ENCODE data around the gene PELO. TPM values are rescaled to one million over a fixed set of nuclear protein-coding genes. Genes with fewer than 3 reads are reported as not detected.
A peak's percentile ranks its signal among the peaks of the same experiment; 100 is the strongest.

The PELO gene
- total RNA-seq, 1 donor from 2014 or later: 82.4 TPM

DNA sequence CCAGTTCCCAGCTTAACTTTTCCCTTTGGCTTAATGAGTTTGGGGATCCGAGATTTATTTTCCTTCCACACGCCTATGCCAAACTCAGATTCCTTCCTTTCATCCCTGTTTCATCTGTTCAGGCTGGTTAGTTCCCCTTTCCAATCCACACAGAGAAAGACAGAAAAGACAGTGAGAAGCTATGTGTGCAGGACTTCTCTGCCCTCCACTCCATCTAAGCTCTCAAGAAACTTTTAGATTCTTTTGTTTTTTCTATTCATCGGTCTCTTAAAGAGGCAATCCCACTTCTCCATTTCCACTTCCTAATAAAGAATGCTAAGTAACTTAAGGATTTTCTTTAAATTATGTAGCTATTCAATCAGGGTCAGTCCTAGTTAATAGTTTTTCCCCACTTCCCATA is 11.2 kb downstream of the PELO start:
- TF ChIP-seq, protein P1, sequence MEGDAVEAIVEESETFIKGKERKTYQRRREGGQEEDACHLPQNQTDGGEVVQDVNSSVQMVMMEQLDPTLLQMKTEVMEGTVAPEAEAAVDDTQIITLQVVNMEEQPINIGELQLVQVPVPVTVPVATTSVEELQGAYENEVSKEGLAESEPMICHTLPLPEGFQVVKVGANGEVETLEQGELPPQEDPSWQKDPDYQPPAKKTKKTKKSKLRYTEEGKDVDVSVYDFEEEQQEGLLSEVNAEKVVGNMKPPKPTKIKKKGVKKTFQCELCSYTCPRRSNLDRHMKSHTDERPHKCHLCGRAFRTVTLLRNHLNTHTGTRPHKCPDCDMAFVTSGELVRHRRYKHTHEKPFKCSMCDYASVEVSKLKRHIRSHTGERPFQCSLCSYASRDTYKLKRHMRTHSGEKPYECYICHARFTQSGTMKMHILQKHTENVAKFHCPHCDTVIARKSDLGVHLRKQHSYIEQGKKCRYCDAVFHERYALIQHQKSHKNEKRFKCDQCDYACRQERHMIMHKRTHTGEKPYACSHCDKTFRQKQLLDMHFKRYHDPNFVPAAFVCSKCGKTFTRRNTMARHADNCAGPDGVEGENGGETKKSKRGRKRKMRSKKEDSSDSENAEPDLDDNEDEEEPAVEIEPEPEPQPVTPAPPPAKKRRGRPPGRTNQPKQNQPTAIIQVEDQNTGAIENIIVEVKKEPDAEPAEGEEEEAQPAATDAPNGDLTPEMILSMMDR (IDR thresholded peaks at IDR 0.05): no peak
- peak overlapping the region; percentile 90 for H3K4me3 Mint-ChIP-seq (ENCODE audit: unreplicated experiment)
- DNase-seq (ENCODE audit: extremely low spot score, unreplicated experiment): no peak
- no peaks in the 10 kb centered on the region for H3K27me3 Mint-ChIP-seq (ENCODE audit: unreplicated experiment)
- H3K27ac Mint-ChIP-seq (ENCODE audit: unreplicated experiment): peak overlapping the region; percentile 97
- H3K9me3 Mint-ChIP-seq (ENCODE audit: unreplicated experiment): no peaks in the 10 kb centered on the region
- H3K36me3 Mint-ChIP-seq (ENCODE audit: unreplicated experiment): peaks cover 16% of the 10 kb centered on the region
- peaks cover 73% of the 10 kb centered on the region for H3K4me1 Mint-ChIP-seq (ENCODE audit: unreplicated experiment)

DNA sequence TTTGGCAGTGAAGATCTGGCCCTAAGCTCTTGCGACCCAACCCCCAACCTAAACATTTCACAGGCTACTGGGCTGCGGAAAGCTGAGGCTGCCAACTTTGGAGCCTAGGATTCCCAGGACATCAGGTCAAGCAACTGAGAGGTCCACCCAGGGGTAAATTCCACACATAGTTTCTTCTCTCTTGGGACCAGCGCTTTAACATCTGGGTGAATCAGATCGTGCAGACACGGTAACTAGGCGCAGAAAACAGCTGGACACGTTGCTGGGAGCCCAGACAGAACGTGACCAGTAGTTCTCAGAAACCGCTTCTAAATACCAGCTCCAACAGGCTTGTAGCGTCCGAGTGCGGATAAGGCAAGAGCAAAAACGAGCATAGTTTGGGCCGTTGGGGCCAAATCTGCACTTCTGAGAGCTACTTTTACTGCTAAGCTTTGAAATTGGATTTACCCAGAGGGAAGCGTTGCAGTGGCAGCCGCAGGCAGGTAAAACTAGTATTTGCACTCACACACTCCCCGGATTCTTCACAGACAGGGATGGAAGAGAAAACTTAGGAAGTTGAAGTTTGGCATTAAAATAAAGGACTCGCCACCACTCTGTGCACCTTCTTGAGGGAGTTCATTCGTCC is 11.8 kb downstream of the PELO start:
- TF ChIP-seq, protein P1 (IDR thresholded peaks at IDR 0.05): no peak
- H3K4me3 Mint-ChIP-seq (ENCODE audit: unreplicated experiment): peak overlapping the region; percentile 90
- DNase-seq (ENCODE audit: extremely low spot score, unreplicated experiment): peak; percentile 87
- H3K27ac Mint-ChIP-seq (ENCODE audit: unreplicated experiment): peak overlapping the region; percentile 97
- H3K36me3 Mint-ChIP-seq (ENCODE audit: unreplicated experiment): peaks cover 19% of the 10 kb centered on the region
- no peaks in the 10 kb centered on the region for H3K27me3 Mint-ChIP-seq (ENCODE audit: unreplicated experiment)
- H3K9me3 Mint-ChIP-seq (ENCODE audit: unreplicated experiment): no peaks in the 10 kb centered on the region
- H3K4me1 Mint-ChIP-seq (ENCODE audit: unreplicated experiment): peaks cover 76% of the 10 kb centered on the region

- H3K9me3 Mint-ChIP-seq (ENCODE audit: unreplicated experiment): no peaks in the 10 kb centered on the region
- peaks cover 20% of the 10 kb centered on the region for H3K36me3 Mint-ChIP-seq (ENCODE audit: unreplicated experiment)
- no peaks in the 10 kb centered on the region for H3K27me3 Mint-ChIP-seq (ENCODE audit: unreplicated experiment)
- peak overlapping the region; percentile 90 for H3K4me3 Mint-ChIP-seq (ENCODE audit: unreplicated experiment)
- peak; percentile 98 for DNase-seq (ENCODE audit: extremely low spot score, unreplicated experiment)
- TF ChIP-seq, protein P1 (IDR thresholded peaks at IDR 0.05): no peak
- H3K4me1 Mint-ChIP-seq (ENCODE audit: unreplicated experiment): peaks cover 76% of the 10 kb centered on the region
- H3K27ac Mint-ChIP-seq (ENCODE audit: unreplicated experiment): peak overlapping the region; percentile 97
Measured at GRCh38 chr5:52799983-52800393, 12.3 kb downstream of the PELO start.

DNA sequence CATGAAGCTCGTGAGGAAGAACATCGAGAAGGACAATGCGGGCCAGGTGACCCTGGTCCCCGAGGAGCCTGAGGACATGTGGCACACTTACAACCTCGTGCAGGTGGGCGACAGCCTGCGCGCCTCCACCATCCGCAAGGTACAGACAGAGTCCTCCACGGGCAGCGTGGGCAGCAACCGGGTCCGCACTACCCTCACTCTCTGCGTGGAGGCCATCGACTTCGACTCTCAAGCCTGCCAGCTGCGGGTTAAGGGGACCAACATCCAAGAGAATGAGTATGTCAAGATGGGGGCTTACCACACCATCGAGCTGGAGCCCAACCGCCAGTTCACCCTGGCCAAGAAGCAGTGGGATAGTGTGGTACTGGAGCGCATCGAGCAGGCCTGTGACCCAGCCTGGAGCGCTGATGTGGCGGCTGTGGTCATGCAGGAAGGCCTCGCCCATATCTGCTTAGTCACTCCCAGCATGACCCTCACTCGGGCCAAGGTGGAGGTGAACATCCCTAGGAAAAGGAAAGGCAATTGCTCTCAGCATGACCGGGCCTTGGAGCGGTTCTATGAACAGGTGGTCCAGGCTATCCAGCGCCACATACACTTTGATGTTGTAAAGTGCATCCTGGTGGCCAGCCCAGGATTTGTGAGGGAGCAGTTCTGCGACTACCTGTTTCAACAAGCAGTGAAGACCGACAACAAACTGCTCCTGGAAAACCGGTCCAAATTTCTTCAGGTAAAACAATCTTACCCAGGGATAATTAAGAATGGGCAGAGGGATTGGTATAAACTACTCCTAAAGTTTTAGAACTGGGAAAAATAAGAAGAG is 12.9 kb downstream of the PELO start:
- Mint-ChIP-seq H3K36me3 (ENCODE audit: unreplicated experiment) (peaks cover 27% of the 10 kb centered on the region), H3K27ac (ENCODE audit: unreplicated experiment) (peak overlapping the region; percentile 97), H3K9me3 (ENCODE audit: unreplicated experiment) (no peaks in the 10 kb centered on the region), H3K4me3 (ENCODE audit: unreplicated experiment) (peak overlapping the region; percentile 90), H3K27me3 (ENCODE audit: unreplicated experiment) (no peaks in the 10 kb centered on the region), H3K4me1 (ENCODE audit: unreplicated experiment) (peaks cover 79% of the 10 kb centered on the region)
- TF ChIP-seq, protein P1 (IDR thresholded peaks at IDR 0.05): no peak
- peak; percentile 86 for DNase-seq (ENCODE audit: extremely low spot score, unreplicated experiment)

GRCh38 chr5:52801329-52801728 is 13.6 kb downstream of the PELO start:
- peaks cover 82% of the 10 kb centered on the region for H3K4me1 Mint-ChIP-seq (ENCODE audit: unreplicated experiment)
- H3K27ac Mint-ChIP-seq (ENCODE audit: unreplicated experiment): peak overlapping the region; percentile 97
- H3K27me3 Mint-ChIP-seq (ENCODE audit: unreplicated experiment): no peaks in the 10 kb centered on the region
- H3K4me3 Mint-ChIP-seq (ENCODE audit: unreplicated experiment): peak overlapping the region; percentile 90
- no peaks in the 10 kb centered on the region for H3K9me3 Mint-ChIP-seq (ENCODE audit: unreplicated experiment)
- TF ChIP-seq, protein P1 (IDR thresholded peaks at IDR 0.05): no peak
- no peak for DNase-seq (ENCODE audit: extremely low spot score, unreplicated experiment)
- H3K36me3 Mint-ChIP-seq (ENCODE audit: unreplicated experiment): peaks cover 33% of the 10 kb centered on the region
